HG03064 (cell line): ENCODE results near the gene CCR1.
"Not testable (repeated sequence)": the region's sequence is repeated elsewhere in the genome, so short reads cannot be mapped to it uniquely, and the experiment has no call there.

Experiments used
- ATAC-seq: cut with Tn5 transposase; IDR thresholded peaks from one replicate; pipeline ENCODE4 v1.9.1; 2021; ENCODE audit warnings: low read depth; ENCODE audit not compliant: unreplicated experiment

CCR1 gene

GRCh38 chr3:46184469-46184868, 23.6 kb downstream of the CCR1 start:
- ATAC-seq = no peak

- ATAC-seq = no peak
Measured at GRCh38 chr3:46183330-46183729, 24.8 kb downstream of the CCR1 start.

- ATAC-seq = no peak
Measured at GRCh38 chr3:46168583-46169345, 39.3 kb downstream of the CCR1 start.

- no peak for ATAC-seq
Measured at GRCh38 chr3:46163556-46164041, 44.5 kb downstream of the CCR1 start.

- ATAC-seq = no peak
Measured at GRCh38 chr3:46162975-46163555, 45.0 kb downstream of the CCR1 start.

GRCh38 chr3:46157685-46158084, 50.4 kb downstream of the CCR1 start:
- ATAC-seq = not testable (repeated sequence)

GRCh38 chr3:46154311-46154710, 53.8 kb downstream of the CCR1 start:
- no peak for ATAC-seq
